ENCODE results near the gene ADAMTSL4. TPM values are rescaled to one million over a fixed set of nuclear protein-coding genes. Genes with fewer than 3 reads are reported as not detected.

ADAMTSL4 gene
- total RNA-seq, 2 donors from 2014 or later, result 0.48 to 1.0 TPM

Other genes starting within 250 kb of the ADAMTSL4 start
- 100 to 1,000 TPM; 136 to 154 TPM for gene PRPF3, start 227.9 kb upstream of the ADAMTSL4 start, total RNA-seq
- 10 to 100 TPM; 23.9 to 24.8 TPM for gene RPRD2, start 185.3 kb upstream of the ADAMTSL4 start, total RNA-seq
- 10 to 100 TPM; 31.5 to 59.9 TPM for gene TARS2, start 62.0 kb upstream of the ADAMTSL4 start, total RNA-seq
- 1 to 10 TPM; 1.2 to 1.9 TPM for gene ECM1, start 41.3 kb upstream of the ADAMTSL4 start, total RNA-seq
- gene FALEC, start 33.7 kb upstream of the ADAMTSL4 start, total RNA-seq, result not detected
- gene MCL1, start 30.2 kb downstream of the ADAMTSL4 start, total RNA-seq, result 100 to 1,000 TPM; 199 to 333 TPM
- 100 to 1,000 TPM; 214 to 249 TPM for gene ENSA, start 80.2 kb downstream of the ADAMTSL4 start, total RNA-seq
- 10 to 100 TPM; 14.1 to 18.7 TPM for gene GOLPH3L, start 147.7 kb downstream of the ADAMTSL4 start, total RNA-seq
- gene HORMAD1, start 171.5 kb downstream of the ADAMTSL4 start, total RNA-seq, result under 1 TPM; 0.43 to 0.64 TPM
- 100 to 1,000 TPM in 1 of 2 donors, 10 to 100 TPM in 1; 76.2 to 248 TPM for gene CTSS, start 216.4 kb downstream of the ADAMTSL4 start, total RNA-seq

All from natural killer cell treated with Interleukin-12 subunit alpha and Interleukin-12 subunit beta and Interleukin-15 and Interleukin-18, amount 100 ng/mL, for 72 hours (primary cell).